ENCODE measurements around the gene GMDS.

GRCh38 chr6:1789092-1789491 lies 456.3 kb downstream of the GMDS start:
- TF ChIP-seq CTCF (conservative IDR thresholded peaks at IDR 0.05; ENCODE audit: low read depth in 2 of 2) (no peak), EZH2phosphoT487 (IDR thresholded peaks at IDR 0.05; ENCODE audit: unreplicated experiment) (no peak)
